Lower leg skin (tissue), 4 donors: ENCODE results near the gene OTOP3. TPM values are rescaled to one million over a fixed set of nuclear protein-coding genes. Genes with fewer than 3 reads are reported as not detected.

Source experiments
- total RNA-seq, 4 donors: library from RNA; depleted of rRNA; stranded (reverse); fragments of >200 nt; gene quantifications; one replicate each; pipeline ENCODE4 v1.1.0, GENCODE V29; 2016

Gene OTOP3
- total RNA-seq, 4 donors from 2014 or later, result 0.64 to 2.3 (median 1.1) TPM; not detected in 1

Other genes with a start within 250 kb of the OTOP3 start
- under 1 TPM in 2 of 4 donors, not detected in 2; 0.13 to 0.27 TPM for gene CD300LF, start 223.0 kb upstream of the OTOP3 start, total RNA-seq
- gene RAB37, start 198.6 kb upstream of the OTOP3 start, total RNA-seq, result 1 to 10 TPM in 1 of 4 donors, under 1 TPM in 1, not detected in 2; 0.57 to 1.7 TPM
- gene NHERF1, start 187.3 kb upstream of the OTOP3 start, total RNA-seq, result 10 to 100 TPM; 47.6 to 67.7 (median 58.6) TPM
- 10 to 100 TPM; 14.3 to 26.6 (median 18.1) TPM for gene NAT9, start 159.6 kb upstream of the OTOP3 start, total RNA-seq
- under 1 TPM in 2 of 4 donors, not detected in 2; 0.49 to 0.55 TPM for gene GRIN2C, start 76.0 kb upstream of the OTOP3 start, total RNA-seq
- gene FDXR, start 62.9 kb upstream of the OTOP3 start, total RNA-seq, result 10 to 100 TPM; 21.9 to 28.0 (median 24.6) TPM
- gene FADS6, start 42.3 kb upstream of the OTOP3 start, total RNA-seq, result 10 to 100 TPM in 1 of 4 donors, 1 to 10 TPM in 3; 4.9 to 19.9 (median 6.8) TPM
- gene USH1G, start 12.6 kb upstream of the OTOP3 start, total RNA-seq, result 1 to 10 TPM in 3 of 4 donors, under 1 TPM in 1; 0.67 to 2.6 (median 2.1) TPM
- not detected for gene OTOP2, start 11.6 kb upstream of the OTOP3 start, total RNA-seq
- 10 to 100 TPM in 1 of 4 donors, 1 to 10 TPM in 3; 2.9 to 11.6 (median 6.2) TPM for gene HID1, start 36.9 kb downstream of the OTOP3 start, total RNA-seq
- 1 to 10 TPM; 4.5 to 9.8 (median 5.3) TPM for gene CDR2L, start 51.7 kb downstream of the OTOP3 start, total RNA-seq
- gene MRPL58, start 76.8 kb downstream of the OTOP3 start, total RNA-seq, result 10 to 100 TPM; 48.6 to 76.4 (median 58.8) TPM
- 100 to 1,000 TPM; 212 to 298 (median 249) TPM for gene ATP5PD, start 111.1 kb downstream of the OTOP3 start, total RNA-seq
- gene KCTD2, start 111.3 kb downstream of the OTOP3 start, total RNA-seq, result 10 to 100 TPM; 22.5 to 38.3 (median 28.6) TPM
- 100 to 1,000 TPM in 1 of 4 donors, 10 to 100 TPM in 3; 41.1 to 101 (median 62.6) TPM for gene SLC16A5, start 152.1 kb downstream of the OTOP3 start, total RNA-seq
- gene ARMC7, start 174.1 kb downstream of the OTOP3 start, total RNA-seq, result 10 to 100 TPM; 10.6 to 14.7 (median 11.9) TPM
- 100 to 1,000 TPM in 3 of 4 donors, 10 to 100 TPM in 1; 62.5 to 107 (median 105) TPM for gene NT5C, start 195.8 kb downstream of the OTOP3 start, total RNA-seq
- 10 to 100 TPM; 30.2 to 56.4 (median 37.1) TPM for gene JPT1, start 218.6 kb downstream of the OTOP3 start, total RNA-seq
- 10 to 100 TPM; 59.8 to 75.6 (median 68.2) TPM for gene SUMO2, start 247.1 kb downstream of the OTOP3 start, total RNA-seq